GM18909 (cell line): ENCODE measurements around the gene ADAMTSL5.
A peak's percentile ranks its signal among the peaks of the same experiment; 100 is the strongest.

ENCODE experiments used
- ATAC-seq: cut with Tn5 transposase; IDR thresholded peaks from one replicate; pipeline ENCODE4 v1.9.1; 2021; ENCODE audit warnings: mild to moderate bottlenecking; ENCODE audit not compliant: unreplicated experiment, poor library complexity

ADAMTSL5 gene

DNA sequence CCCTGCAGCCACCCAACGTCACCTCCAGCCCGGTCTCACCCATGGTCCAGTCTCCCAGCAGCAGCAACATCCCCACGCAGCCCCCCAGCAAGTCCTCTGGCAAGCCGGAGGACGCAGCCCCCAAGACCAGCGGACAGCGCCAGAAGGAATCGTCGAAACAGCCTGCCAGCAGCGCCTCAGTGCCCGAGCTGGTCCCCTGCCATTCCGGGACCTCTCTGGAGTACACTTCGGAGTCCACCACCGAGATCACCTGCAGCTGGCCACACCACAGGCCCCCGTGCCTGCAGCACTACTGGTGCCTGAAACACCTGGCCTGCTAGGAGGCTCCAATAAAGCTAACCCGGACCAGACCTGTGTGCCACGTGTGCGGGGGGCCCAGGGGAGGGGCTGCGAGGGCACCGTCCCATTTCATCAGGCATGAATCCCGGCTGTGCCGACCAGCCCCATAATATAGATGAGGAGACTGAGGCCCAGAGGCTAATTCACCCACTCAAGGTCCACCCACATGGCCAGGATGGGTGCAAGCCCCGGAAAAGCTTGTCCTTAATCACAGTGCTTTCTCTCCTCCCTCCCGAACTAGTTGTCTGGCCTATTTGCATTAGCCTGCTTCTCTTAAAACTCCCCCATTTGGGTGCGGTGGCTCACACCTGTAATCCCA is 15.1 kb downstream of the ADAMTSL5 start:
- ATAC-seq, result no peak

GRCh38 chr19:1496714-1497577 is 15.9 kb downstream of the ADAMTSL5 start:
- ATAC-seq, result no peak

GRCh38 chr19:1495799-1496713 is 16.8 kb downstream of the ADAMTSL5 start:
- no peak for ATAC-seq

DNA sequence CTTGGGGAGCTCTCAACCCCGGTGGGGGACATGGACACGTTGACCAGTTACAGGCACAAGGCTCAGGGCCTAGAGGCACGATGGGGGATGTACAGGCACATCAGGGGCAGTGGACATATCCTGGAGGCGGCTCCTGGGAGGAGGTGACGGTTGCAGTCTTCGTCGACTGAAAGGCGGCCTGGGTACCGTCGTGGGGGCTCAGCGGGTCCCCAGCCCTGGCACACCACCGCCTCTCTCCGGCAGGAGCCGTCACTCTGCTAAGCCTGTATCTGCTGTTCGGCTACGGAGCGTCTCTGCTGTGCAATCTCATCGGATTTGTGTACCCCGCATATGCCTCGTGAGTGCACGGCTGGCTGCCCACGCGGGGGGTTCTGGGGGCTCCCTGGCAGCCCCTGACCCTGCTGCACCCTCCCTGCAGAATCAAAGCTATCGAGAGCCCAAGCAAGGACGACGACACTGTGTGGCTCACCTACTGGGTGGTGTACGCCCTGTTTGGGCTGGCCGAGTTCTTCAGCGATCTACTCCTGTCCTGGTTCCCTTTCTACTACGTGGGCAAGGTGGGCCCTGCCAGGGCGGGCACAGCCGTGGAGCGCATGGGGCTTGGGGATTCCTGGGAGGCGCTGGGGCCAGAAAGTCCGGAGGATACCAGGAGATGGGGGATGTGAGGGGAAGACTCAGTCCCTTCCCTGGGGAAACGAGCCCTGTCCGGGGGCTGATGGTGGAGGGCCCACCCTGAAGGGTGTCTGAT is 17.6 kb downstream of the ADAMTSL5 start:
- no peak for ATAC-seq

DNA sequence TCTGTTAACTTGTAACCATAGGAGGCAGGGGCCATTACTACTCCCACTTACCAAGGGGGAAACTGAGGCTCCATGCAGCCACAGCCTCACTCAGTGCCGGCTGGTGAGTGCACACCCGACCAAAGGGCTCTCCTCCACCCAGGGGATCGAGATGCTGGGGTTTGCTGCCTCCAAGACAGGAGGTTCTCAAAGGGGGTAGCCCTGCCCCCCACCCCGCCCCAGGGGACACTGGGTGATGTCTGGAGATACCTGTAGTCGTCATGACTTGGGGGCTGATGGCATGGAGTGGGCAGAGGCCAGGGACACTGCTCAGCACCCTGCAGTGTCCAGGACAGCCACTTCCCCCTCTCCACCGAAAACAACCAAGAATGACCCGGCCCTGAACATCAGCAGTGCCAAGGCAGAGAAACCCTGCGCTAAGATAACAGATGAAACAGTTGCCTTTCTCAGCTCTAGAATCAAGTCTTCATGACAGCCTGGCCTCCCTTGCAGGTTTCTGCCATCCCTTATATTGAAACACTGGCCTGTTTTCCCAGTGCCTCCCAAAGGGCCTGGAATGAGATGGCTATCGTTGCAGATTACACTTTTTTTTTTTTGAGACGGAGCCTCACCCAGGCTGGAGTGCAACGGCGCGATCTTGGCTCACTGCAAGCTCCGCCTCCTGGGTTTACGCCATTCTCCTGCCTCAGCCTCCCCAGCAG is 18.6 kb downstream of the ADAMTSL5 start:
- ATAC-seq, result no peak

DNA sequence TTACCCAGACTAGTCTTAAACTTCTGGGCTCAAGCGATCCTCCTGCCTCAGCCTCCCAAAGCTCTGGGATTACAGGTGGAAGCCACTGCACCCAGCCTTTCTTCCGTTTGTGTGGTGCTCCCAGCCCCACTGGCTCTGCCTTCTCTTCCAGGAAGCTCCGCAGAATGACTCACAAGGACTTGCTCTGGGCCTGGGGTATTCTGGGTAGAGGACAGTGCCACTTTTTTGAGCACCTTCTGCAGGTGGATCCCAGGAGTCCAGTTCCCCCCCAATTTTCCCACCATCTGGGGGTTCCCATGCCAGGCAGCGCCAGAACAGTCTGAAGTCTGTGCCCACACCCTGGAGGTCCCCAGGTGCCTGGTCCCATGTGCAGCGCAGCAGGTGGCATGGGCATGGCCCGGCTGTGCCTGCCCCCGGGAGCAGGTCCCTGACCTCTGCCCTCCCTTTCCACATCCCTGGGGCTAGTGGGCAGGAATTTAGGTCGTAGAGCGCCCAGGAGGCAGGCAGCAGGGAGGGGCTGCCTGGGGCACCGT is 20.3 kb downstream of the ADAMTSL5 start:
- no peak for ATAC-seq

GRCh38 chr19:1491849-1492170 is 21.0 kb downstream of the ADAMTSL5 start:
- no peak for ATAC-seq

DNA sequence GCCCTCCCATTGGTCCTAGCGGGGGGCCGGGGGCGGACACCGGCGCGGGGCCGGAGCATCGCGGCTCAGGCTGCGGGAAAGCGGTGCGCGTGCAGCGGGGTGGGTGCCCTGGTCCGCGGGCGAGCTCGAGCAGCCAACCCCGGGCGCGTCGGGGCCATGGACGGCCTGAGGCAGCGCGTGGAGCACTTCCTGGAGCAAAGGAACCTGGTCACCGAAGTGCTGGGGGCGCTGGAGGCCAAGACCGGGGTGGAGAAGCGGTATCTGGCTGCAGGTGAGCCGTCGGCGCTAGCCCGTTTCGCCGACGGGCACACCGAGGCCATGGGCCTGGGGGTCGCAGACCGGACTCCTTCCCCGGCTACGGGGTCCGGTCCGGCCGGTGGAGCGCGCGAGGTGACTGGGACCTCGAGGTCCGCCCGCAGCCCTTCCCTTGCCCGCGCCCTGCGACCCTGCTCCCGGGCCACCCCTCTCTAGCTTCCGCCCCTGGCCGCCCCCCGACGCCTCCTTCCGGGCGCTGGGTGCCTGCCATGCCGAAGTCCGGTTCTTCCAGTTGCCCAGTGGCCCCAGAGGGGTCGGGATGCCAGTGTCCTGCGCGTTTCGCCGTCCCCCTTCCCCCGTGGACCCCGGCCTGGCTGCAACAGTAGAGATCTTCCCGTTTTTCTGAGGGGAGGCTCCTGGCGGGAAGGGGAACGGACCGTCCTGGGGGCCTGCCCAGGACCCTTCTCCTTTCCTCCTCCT is 21.5 kb downstream of the ADAMTSL5 start, which contains the start of gene REEP6:
REEP6 (plus strand) TSS at position 68 of the 735 bp plus-strand sequence; CDS start at position 157, 89 bp downstream.
- ATAC-seq, result no peak

GRCh38 chr19:1490311-1491113 is 22.3 kb downstream of the ADAMTSL5 start, which contains the start of gene PCSK4:
Gene PCSK4, minus strand, starts transcription at chr19:1490350. Its CDS starts 4 bp downstream, at chr19:1490346.
- peak; percentile 77 for ATAC-seq

DNA sequence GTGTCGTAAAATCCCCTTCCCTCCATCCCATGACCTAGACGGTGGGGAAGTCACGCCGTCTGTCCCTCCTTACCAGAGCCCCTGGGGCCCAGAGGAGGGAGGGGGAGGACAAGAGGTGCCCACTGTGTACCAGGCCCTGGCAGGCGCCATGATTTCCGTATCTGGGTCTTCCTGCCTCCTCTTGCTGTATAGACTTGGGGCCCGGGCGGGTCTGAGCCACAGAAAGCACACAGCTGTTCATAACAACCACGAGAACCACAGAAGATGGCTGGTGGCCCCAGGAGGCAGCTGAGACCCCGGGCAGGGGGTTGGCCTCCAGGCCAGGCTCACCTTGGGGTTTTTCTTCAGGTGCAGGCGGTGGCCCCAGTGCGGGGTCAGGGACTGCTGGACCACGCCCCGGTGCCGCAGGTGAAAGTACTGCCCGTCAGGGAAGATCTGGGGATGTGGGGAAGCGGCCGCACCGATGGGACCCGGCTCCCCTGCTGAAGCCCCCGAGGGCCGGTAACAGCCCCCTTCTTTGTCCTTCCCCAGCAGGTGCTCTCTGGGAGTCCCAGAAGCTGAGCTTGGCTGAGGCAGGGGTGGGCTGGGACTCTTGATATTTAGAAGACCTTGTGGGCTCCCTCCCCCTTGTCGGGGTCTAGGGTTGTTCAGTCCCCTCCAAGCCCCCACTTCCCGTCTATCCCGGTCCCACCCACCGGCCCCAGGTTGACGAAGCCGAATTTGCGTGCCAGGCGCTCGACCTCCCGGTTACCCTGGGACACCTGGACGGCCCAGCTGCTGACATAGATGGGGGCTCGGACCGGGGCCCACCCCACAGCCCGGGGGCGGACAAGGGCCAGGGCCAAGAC is 23.1 kb downstream of the ADAMTSL5 start:
- ATAC-seq, result no peak

DNA sequence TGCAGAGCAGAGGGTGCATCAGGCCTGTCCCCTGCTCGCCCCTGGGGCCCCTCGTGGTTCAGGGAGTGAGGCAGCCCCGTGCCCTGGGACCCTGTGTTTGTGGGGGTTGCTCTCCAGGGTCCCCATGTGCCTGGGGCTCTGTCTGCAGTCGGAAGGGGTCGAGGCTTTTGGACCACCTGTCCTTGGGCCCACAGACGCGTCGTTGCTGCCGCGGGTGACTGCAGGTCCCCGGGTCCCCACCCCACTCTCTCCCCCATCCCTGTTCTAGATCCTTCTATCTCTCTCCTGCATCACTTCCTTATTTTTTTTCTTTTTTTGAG is 24.6 kb downstream of the ADAMTSL5 start:
- ATAC-seq, result no peak

- no peak for ATAC-seq
These were observed 25.1 kb downstream of the ADAMTSL5 start for GRCh38 chr19:1487576-1488281.

GRCh38 chr19:1486720-1487575 is 25.9 kb downstream of the ADAMTSL5 start:
- no peak for ATAC-seq

DNA sequence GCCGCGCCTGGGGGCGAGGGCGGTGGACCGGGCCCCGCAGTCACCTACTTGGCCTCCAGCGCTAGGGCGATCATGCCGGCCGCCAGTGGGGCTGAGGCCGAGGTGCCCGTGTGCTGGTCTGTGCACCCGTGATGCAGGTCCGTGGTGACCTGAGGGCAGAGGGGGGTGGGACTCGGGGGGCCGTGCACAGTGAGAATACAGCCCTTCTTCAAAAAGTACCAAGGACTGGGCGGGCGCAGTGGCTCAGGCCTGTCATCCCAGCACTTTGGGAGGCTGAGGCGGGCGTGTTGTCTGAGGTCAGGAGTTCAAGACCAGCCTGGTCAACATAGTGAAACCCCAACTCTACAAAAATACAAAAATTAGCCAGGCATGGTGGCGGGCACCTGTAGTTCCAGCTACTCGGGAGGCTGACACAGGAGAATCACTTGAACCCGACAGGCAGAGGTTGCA is 28.8 kb downstream of the ADAMTSL5 start:
- no peak for ATAC-seq
